ENCODE measurements around the gene THBS3.
"Not testable (repeated sequence)": the region's sequence is repeated elsewhere in the genome, so short reads cannot be mapped to it uniquely, and the experiment has no call there.

THBS3 gene

DNA sequence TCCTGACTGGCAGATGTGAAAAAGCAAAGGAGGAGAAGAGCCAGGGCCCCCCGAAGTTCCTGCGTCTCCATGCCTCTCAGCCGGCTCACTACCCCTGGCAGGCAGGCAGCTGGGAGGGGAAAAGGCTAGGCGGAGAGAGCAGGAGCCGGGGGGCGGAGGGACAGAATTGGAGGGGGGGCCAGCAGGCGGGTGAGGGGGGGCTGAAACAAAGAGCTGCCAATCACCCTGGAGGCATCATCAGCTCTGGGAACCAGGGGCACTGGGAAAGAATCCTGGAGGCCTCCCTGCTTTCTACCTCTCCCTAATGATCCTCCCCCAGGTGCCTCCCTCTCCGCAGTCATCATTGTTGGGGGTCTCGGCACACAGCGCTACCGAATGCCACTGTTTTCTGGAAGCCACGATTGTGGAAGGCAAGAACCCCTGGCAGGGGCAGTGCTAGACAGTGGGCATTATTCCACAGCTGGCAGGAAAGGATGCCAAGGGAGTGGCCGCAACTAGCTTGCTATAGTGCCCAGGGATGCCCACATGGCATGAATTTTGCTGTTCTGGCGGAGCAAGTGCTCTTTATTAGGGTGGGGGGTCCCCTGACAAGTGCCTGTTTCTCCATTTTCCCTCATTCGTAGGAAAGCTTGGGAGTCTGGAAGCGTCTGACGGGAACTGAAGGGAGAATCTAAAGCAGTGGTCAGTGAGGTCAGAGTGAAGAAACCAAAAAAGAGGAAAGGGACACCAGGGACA, at the start of gene THBS3:
THBS3 (minus strand) TSS at position 92 of the 735 bp plus-strand sequence; CDS start at position 71, 21 bp downstream.
- peak; percentile 56 for DNase-seq

DNA sequence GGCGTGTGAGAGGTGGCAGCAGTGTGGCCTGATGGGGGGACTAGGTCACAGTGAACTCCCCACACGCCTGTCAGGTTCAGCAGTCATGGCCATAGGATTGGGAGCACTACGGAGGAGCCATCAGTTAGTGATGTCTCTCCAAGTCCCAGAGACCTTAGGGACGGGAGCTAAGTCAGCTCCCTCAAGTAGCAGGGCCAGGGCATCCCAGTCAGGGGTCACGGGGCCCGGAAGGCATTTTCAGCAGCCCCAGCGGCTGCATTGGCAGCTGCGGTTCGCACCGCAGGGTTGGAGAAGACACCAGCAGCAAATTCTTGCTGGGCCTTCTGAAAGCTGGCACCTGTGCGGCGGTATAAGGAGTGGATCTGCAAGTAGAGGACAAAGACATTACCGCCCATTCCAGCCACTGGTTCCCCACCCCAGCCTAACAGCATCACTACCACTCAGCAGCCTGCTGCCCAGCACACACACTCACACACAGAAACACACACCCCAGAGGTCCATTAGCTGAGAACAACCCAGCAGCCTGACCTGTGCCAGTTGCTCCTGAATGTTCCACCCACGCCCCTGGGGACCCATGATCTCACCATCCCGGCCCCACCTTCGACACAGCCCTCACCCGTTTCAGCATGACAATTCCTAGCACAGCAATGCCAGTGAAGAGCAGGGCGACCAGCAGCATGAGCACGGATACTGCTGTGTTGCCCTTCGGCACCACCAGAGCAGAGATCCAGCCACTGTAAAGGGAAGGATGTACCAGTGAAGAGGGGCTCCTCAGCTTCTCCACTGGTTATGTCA, 48.6 kb upstream of the THBS3 start:
- no peak for DNase-seq

DNA sequence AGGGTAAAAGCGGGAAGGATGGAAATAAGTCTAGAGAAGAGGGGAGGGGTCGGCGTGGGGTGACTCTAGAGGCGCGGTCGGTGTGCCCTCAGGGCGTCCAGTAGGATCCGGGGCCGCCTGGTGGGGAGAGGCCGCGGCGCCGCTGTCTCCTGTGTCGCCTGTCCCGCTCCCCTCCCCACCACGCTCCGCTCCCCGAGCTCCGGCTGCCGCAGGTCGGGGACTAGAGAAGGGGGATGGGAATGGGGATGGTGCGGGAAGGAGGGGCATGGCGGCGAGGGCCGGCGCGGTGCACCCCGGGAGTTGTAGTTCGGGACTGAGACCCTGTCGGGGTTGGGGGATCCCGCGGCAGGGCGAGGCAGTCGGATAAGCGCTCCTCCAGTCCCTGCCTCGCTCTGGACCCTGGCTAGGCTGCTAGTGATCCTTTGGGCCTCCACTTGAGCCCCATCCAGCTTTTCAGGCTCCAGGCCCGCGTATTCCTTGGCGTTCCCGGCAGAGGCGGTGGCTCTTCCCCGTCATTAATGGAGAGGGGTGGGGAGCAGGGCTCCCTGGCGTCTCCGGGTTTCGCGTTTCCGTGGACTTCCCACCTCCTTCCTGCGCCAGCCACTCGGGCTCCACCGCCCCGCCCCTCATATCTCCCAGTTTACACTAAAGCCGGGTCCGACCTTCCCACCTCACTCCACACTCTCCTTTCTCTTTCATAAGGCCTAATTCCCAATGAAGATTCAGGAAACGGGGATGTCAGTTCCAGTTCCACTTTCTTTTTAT, 47.7 kb upstream of the THBS3 start, which contains the start of gene ENTREP3:
ENTREP3 (minus strand) TSS at position 241 of the 765 bp plus-strand sequence. CDS start 606 bp downstream, outside the sequence.
- peak; percentile 78 for DNase-seq

DNA sequence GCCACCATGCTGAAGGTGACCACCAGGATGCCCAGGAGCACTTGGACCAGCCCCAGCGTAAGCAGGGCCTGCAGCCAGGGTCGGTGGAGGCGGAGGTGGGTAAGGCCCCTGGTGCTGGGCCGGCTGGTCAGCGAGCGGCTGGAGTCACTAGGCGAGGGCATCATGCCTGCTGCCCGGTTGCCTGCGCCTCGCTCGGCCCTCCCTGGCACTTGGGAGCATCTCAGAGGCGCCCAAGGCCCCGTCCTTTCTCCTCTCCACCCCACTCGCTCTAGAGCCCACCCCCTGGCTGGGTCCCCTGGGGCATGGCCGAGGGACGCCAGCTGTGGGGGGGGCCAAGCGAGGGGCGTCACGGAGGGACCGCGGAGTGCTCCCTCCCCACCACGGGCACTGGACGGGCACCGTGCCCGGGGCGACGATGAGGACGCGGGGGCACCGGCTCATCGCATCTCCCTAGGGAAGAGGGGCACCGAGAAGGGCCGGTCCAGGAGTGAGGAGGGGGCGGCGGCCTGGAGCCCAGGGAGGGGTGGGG, 47.1 kb upstream of the THBS3 start:
- peak; percentile 63 for DNase-seq

DNA sequence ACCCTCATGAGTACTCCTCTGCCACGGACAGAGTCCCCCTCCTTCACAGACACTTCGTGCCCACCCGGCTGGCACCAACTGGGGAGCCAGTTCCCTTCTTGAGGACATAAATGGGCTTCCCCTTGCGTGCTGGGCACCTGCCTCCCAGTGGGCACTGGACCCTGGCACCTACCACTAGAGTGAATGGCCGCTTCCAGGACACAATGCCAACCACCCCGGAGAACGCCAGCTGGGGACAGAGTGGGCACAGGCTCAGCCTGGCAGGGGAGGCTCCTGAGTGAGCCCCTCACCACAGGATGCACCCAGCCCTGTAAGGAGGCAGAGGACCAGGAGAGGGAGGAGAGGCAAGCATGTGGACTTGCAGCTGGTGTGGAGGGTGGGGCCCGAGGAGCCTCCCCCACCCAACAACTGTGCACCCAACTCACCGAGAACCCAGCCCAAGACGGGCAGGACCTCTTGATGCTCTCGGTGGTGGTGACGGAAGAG, 46.6 kb upstream of the THBS3 start:
- DNase-seq = no peak

DNA sequence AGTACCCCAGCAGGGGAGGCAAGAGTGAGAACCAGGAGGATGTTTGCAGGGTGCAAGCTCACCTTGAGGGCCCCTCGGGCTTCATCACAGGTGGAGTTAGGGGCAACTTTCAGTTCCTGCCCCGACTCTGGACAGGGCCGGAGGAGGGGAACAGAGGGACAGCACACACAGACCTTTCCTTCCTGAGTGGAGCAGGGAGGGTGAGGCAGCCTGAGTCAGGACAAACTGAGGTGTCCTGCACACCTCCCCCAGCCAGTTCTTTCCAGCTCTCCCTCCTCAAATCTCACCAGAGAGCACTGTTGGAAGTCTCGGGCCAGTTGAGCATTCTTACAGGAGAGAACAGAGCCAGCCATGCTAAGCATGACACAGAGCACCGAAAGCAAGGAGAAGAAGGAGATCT, 46.1 kb upstream of the THBS3 start:
- DNase-seq = no peak

DNA sequence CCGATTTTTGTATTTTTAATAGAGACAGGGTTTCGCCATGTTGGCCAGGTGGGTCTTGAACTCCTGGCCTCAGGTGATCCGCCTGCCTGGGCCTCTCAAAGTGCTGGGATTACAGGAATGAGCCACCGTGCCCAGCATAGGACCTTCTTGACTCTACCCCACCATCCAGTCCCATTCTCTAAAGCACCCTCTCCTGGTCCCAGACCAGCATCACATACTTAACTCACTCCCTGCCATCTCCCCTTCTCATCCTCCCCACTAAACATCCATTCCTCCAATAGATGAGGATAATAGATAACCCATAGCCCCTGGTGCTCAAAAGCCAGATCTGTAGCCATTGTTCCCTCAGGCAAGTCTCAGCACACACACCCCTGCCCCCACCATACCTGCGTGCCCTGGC, 45.5 kb upstream of the THBS3 start:
- no peak for DNase-seq

DNA sequence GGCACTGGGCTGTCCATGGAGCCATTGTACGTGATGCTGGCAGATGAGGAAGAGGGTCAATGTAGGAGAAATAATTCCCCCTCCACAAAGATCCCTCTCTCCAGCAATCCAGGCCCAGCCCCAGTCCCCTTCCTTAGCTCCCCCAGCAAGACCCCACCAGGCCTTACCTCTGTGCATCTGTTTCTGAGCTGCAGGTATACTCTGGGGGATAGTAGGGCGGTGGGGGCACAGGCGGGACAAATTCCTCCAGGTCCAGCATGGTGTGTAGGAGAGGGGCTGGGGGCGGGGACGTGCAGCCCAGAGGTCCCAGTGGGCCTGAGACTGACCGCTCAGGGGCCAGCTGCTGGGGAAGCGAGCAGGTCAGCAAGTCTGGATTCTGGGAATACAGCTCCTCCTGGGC, 43.9 kb upstream of the THBS3 start:
- DNase-seq = no peak

DNA sequence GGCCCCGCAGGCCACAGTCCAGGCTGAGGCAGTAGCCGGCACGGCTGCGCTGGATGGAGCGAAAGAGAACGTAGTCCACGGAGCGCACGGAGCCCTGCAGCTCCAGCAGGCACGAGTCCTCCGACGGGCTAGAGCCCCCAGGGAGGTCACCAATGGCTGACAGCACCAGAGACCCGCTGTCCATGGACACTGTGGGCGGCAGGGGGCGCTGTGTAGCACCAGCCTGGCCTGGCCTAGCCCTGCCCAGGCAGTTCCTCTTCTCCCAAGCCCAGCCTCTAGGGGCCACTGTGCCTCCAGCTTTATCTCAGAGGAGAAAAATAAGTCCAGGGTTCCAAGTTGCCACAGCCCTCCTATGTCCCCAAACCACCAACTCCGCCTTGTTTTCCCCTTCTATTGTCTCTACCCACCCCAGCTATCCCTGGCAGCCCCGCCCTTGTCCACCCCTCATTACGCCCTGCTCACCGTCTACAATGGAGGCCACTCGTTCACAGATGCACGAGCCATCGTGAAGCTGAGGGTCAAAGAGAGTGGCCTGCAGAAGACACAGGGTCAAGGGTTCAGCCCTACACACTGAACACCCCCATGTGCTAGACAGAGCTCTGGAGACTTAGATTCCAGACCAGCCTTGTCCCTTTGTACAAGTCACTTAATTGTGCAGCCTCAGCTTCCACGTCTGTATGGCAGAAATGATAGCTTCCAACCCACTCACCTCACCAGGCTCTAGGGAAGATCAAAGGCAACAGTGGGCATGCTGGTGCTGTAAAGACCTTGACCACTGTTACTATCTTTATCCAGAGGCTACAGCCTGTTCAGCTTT, 43.1 kb upstream of the THBS3 start:
- DNase-seq = peak; percentile 94

DNA sequence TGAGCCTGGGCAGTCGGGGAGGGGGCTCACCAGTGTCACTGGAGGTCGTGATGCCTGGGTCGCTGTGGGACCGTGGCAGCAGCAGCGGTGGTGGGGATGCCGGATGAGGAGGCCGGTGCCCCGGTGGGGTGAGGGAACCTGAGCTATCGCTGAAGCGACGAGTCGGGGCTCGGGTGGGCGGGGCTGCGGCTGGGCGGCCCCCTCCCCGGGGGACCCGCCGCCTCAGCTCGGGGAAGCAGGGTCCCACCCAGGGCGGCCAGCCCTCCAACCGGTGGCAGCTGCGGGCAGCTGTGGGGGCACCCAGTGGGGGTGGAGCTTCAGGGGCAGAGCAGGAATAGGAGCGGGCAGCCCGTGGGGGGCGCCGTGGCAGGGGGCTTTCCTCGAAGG, 42.5 kb upstream of the THBS3 start:
- no peak for DNase-seq

DNA sequence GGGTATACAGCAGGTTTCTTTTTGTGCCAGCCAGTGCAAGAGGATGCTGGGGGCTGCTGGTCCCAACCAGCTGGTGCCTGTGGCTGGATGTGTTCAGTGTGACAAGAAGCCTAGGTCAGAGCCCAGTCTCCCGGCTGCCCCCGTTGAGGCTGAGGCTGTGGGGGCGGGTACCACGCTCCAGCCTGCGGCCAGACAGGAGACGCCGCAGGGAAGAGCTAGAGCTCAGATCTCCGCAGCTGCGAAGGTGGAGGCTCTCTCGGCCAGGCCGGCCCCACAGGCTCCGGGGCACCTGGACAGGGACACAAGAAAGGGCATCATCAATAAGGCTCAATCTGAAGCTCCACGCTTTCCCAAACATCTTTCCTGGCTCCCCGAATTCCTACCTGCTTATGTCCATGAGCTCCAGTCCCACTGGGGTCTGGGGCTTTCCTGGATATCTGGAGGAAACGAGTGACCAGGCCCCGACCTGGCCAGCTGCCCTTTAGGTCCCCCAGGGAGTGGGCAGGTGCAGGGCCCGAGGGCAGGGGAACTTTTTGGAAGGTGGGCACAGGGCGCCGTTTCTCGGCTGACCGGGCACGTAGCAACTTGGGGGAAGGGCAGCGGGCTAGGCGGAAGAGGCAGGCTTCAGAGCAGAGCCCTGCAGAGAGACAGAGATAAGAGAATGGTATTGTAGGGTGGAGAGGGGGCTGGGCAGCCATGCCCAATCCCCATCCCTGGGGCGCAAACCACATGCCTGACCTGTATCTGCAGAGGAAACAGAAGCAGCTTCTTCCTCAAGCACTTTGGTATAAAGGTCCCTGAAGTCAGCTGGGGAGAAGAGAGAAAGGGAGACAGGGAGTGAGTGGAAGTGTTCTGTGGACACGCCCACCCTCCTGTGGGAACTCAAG, 40.2 kb upstream of the THBS3 start:
- no peak for DNase-seq

DNA sequence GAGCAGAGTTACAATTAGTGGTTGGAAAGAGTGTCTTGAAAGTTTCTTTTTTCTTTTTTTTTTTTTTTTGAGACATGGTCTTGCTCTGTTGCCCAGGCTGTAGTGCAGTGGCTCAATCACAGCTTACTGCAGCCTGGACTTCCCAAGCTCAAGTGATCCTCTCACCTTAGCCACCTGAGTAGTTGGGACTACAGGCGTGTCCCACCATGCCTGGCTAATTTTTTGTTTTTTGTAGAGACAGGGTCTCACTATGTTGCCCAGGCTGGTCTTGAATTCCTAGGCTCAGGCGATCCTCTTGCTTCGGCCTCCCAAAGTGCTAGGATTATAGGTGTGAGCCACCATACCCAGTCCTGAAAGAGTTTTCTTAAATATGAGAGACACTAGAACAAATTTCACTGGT, 39.1 kb upstream of the THBS3 start:
- not testable (repeated sequence) for DNase-seq

DNA sequence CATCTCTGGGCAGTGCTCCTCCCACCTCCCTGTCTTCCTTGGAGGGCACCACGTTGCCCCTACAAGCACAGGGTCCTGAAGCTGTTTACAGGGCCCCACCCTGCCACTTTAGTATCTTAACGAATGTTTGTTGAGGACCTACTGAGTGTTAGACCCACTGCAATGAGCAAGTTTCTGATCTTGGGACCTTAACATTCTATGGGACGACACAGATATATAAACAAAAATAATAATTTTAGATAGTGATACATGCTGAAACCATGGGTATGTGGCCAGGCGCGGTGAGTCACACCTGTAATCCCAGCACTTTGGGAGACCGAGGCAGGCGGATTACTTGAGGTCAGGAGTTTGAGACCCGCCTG, 37.4 kb upstream of the THBS3 start:
- DNase-seq = no peak

DNA sequence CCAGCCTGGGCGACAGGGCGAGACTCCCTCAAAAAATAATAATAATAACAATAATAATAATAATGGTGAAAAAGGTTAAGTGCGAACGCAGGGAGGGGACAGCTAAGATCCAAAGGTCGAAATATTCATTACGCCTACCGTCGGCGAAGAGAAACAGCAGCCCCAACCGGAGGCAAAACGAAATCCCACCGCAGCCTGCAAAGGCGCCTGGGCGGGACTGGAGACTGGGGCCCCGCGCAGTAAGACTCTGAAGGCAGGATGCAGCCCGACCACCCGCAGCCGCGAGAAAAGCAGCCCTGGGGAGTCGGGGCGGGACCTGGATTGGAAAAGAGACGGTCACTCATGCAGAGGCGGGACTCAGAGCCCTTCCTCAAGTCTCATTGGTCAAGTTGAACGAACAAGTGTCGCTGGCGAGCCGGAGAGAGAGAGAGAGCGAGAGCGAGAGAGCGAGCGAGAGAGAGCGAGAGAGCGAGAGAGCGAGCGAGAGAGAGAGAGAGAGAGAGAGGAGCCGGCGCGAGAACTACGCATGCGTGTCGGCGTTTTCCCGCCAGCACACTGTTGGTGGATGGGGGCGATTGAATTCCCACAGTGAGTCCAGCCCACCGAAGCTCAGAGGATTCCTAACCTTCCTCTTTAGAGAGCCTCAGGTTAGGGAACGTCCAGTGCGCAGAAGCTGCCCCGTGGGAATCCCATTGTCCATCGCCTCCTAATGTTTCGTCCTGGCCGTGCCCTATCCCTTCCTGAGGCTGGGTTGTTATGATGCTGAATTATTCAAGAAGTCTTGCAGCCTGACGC, 36.9 kb upstream of the THBS3 start:
- peak; percentile 100 for DNase-seq

DNA sequence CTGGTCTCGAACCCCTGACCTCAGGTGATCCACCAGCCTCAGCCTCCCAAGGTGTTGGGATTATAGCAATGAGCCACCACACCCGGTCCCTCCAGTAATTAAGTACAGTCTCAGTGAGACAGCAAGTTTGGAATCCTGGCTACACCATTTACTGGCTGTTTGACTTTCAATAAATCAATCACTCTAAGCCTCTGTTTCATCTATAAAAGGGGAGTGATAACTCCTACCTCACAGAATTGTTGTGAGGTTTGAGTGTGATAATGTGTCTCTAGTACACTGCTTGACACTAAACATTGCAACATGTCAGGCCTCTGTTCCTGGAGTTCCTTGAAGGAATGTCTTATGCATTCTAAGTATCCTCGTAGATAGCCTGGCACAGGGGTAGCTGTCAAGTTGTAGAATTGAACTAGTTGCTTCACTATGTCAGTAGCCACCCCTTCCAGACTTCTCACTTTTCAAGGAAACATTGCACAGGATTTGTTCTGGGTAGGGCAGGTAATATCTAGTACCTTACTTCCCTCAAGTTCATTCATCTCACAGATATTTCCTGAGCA, 35.2 kb upstream of the THBS3 start:
- no peak for DNase-seq

DNA sequence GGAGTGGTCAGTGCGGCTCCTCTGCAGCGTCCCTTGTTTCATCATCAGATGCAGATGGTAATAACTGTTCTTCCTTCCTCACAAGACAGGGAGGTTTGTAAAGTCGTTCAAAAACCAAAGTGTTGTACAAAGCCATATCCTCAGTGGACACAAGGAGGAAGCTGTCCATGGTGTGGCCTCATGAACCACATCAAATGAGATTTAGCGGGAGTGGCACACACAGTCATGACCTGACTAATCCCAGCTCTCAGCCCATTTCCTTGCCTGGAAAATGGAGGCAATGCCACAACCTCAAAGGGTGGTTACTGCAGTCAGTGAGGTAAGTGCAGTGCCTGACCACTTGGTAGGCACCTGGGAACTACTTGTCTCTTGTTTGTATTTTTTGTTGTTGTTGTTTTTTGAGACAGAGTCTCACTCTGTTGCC, 34.2 kb upstream of the THBS3 start:
- no peak for DNase-seq

DNA sequence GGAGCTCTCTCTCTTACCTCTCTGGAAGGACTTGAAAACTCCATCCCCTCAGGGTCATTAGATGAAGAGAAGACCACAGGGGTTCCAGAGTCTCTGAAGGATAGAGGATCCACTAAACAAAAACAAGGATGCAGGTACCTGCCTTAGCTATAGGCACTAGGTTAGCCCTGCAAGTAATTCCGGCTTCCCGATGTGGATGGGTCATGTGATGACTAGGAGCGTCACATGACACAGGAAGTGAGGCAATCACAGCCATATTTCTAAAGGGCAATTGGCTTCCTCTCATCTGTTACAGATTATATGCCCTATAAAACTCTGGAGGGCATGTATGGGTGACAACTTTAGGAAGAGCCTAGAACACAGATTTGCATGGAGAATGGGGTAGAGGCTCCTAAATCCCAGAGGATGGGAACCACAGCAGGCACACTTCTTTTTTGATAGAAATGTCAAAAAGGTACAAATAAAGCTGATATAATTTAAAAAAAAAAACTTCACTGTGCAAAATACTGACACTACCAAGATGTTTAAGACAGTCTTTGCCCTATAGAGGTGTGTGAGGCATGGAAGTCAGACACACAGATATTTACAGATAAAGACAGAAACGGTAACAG, 33.5 kb upstream of the THBS3 start:
- peak; percentile 43 for DNase-seq

DNA sequence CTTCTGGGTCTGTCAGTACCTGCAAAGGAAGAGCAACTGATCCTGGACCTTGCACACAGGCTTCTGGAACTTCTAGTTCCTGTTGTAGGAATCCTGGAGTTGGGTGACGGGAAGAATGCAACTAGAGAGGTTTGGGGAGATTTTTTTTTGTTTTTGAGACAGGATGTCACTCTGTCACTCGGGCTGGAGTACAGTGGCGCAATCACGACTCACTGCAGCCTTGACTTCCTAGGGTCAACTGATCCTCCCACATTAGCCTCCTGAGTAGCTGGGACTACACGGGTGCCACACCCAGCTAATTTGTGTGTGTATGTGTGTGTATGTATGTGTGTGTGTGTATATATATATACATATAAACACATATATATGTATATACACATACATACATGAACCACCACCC, 28.8 kb upstream of the THBS3 start:
- DNase-seq = no peak

DNA sequence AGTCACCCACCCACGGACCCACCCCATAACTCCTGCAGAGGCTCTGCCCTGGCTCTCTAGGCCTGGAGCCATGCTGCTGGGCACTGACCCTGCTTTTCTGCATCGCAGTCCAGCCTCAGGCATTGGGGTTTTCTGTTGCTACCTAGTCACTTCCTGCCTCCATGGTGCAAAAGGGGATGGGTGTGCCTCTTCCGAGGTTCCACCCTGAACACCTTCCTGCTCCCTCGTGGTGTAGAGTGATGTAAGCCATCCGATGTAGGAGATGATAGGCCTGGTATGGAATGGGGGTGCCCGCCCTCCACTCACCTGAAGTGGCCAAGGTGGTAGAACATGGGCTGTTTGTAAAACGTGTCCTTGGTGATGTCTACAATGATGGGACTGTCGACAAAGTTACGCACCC, 27.7 kb upstream of the THBS3 start:
- not testable (repeated sequence) for DNase-seq

Measured in NCI-H1092 (cell line).